ENCODE measurements around the gene MMP24.

The MMP24 gene

DNA sequence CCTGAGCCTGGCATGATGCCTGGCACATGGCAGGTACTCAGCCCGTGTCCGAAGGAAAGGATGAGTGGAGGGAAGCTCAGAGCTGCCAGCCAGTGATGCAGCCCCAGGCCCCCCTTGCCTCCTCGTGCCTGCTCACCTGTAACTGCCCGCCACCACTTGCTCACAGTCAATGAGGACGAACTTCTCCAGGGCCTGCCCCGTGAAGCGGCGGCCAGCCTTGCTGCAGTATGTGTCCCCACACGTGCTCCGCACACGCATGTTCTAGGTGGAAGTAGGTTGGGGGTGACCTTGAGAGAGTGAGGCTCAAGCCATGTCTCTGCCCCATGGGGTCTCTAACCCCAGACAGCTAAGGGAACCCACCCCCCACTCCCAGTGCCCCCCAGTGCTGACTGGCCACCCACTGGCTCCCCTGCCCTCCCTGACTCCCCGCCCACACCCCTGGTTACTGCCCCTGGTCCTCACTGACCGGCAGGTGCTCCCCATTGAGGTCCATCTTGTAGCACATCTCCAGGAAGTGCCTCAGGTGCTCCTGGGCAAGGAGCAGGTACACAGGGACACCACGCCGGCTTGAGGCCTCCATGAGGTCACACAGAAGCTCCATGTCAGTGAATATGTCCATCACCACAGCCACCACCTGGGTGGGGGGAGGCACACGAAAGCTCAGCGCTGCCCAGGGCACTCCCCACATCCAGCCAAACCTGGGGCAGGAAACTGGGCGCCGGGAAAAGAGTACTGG is 62.0 kb downstream of the MMP24 start:
- no peak for DNase-seq (ENCODE audit: low spot score)
- in situ Hi-C loops (cut with MboI; ENCODE audit: low pct_unique_long_range_greater_than_20kb, low sequenced_read_pairs, unreplicated experiment) = no loop called here
- TF ChIP-seq, protein P1, sequence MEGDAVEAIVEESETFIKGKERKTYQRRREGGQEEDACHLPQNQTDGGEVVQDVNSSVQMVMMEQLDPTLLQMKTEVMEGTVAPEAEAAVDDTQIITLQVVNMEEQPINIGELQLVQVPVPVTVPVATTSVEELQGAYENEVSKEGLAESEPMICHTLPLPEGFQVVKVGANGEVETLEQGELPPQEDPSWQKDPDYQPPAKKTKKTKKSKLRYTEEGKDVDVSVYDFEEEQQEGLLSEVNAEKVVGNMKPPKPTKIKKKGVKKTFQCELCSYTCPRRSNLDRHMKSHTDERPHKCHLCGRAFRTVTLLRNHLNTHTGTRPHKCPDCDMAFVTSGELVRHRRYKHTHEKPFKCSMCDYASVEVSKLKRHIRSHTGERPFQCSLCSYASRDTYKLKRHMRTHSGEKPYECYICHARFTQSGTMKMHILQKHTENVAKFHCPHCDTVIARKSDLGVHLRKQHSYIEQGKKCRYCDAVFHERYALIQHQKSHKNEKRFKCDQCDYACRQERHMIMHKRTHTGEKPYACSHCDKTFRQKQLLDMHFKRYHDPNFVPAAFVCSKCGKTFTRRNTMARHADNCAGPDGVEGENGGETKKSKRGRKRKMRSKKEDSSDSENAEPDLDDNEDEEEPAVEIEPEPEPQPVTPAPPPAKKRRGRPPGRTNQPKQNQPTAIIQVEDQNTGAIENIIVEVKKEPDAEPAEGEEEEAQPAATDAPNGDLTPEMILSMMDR (IDR thresholded peaks at IDR 0.05; ENCODE audit: extremely low read depth, insufficient read depth, missing control alignments) = no peak

- TF ChIP-seq, protein P1 (IDR thresholded peaks at IDR 0.05; ENCODE audit: extremely low read depth, insufficient read depth, missing control alignments) = no peak
- no peak for DNase-seq (ENCODE audit: low spot score)
- in situ Hi-C loops (cut with MboI; ENCODE audit: low pct_unique_long_range_greater_than_20kb, low sequenced_read_pairs, unreplicated experiment) = no loop called here
Measured at GRCh38 chr20:35290186-35290886, 63.8 kb downstream of the MMP24 start.

DNA sequence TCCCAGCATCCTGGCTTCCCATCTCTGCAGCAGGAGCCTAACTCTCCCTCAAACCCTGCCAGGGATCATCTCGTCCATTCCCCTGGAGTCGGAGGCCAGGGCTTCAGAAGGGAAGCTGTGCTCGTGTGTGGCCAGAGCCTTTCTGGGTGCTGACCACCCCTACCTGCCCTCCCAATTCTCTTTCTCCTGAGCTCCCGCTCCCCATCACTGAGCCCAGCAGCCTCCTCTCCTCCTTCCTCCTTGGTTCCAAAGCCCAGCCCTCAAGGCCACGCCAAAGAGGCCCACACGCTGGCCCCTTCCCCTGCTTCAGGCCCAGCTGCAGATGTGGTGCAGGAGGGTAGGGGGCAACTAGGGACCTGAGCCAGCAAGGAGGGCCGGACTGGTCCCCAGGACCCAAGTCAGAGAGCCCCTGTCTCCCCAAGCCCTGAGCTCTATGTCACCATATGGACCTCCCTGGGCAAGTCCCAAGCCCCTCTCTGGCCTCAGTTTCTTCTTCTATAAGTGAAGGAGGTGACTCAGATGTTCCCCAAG is 64.5 kb downstream of the MMP24 start:
- no peak for DNase-seq (ENCODE audit: low spot score)
- in situ Hi-C loops (cut with MboI; ENCODE audit: low pct_unique_long_range_greater_than_20kb, low sequenced_read_pairs, unreplicated experiment) = no loop called here
- TF ChIP-seq, protein P1 (IDR thresholded peaks at IDR 0.05; ENCODE audit: extremely low read depth, insufficient read depth, missing control alignments) = no peak

GRCh38 chr20:35291654-35292503 is 65.4 kb downstream of the MMP24 start, which contains the start of gene FAM83C:
Gene FAM83C, minus strand, starts transcription at chr20:35292425. Its CDS starts 121 bp downstream, at chr20:35292304.
- in situ Hi-C loops (cut with MboI; ENCODE audit: low pct_unique_long_range_greater_than_20kb, low sequenced_read_pairs, unreplicated experiment) = no loop called here
- DNase-seq (ENCODE audit: low spot score) = no peak
- TF ChIP-seq, protein P1 (IDR thresholded peaks at IDR 0.05; ENCODE audit: extremely low read depth, insufficient read depth, missing control alignments) = no peak

DNA sequence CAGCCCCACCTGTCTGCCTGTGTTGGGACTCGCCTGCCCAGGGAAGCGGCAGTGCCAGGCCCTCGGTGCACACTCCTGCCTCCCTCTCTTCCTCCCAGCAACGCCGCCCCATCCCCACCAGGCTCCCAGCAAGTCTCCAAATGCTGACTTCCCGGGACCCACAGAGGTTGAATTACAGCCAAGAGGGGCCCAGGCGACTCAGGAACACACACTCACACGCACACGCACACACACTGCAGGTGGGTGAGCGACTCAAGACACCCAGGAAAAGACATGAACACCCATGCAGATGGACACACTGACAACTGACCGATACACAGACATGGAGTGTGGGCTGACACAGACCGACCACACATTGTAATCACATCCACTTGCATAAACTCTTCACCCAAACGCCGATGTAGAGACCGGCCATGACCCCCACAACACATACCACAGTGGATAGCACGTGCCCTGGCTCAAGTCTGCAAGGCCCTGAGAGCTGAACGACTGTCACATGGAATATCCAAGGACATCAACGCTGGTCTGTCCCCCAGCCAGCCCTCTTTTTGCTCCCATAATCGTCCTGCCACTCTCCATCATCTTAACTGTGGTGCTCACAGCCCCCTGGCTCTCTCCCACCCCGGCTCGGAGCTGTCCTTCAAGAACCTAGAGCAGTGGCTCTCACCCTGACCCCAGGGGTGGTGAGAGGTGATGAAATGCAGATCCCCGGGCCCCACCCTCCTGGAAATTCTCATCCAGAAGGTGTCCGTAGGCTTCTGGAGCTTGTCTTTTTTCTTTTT is 66.2 kb downstream of the MMP24 start:
- DNase-seq (ENCODE audit: low spot score) = no peak
- in situ Hi-C loops (cut with MboI; ENCODE audit: low pct_unique_long_range_greater_than_20kb, low sequenced_read_pairs, unreplicated experiment) = no loop called here
- TF ChIP-seq, protein P1 (IDR thresholded peaks at IDR 0.05; ENCODE audit: extremely low read depth, insufficient read depth, missing control alignments) = no peak

Measured in GM13977 (cell line).